Nucleus accumbens (tissue), 56 donors: ENCODE results near the gene TSPAN14.

Source experiments
- DNase-seq, 56 donors: peaks; one replicate each; lab custom pipeline; 2025; lab: John Stamatoyannopoulos, UW

The TSPAN14 gene

GRCh38 chr10:80485076-80485945, 31.2 kb downstream of the TSPAN14 start:
- DNase-seq = no peak

DNA sequence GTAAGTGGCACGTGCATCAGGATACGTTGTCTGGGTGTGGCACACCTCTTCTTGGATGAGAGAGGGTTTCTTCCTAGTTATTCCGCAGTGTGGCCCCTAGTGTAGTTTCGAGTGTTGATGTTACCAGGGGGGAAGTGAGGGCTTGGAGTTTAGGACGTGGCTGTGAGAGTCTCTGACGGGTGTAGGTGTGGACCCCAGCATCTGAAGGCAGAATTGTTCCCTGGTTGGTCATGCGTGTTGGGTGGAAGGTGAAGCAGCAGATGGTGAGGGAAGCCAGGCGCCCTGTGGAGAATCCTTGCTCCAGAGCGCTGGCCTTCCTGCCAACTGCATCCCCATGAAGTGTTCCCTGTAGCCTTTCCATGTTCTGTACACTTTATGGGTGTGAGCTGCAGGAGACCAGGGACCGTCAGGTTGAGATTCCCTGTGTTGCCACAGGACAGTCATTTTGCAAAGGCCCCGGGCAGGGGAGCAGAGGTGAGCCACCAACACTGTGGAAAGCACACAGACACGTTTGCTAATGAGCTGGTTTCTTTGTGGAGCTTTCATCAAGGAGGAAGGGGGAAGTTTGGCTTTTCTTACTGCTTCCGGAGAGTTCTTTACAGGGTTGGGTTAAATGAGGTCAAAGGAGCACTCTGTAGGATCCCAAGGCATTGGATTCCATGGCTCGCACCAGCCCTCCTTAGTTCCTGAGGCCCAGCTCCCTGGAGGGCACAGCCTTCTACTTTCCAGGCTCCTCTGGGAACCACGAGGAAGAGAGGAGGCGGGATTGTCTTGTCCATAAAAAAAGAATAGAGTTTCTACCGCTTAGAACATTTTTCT, 32.0 kb downstream of the TSPAN14 start:
- no peak for DNase-seq

DNA sequence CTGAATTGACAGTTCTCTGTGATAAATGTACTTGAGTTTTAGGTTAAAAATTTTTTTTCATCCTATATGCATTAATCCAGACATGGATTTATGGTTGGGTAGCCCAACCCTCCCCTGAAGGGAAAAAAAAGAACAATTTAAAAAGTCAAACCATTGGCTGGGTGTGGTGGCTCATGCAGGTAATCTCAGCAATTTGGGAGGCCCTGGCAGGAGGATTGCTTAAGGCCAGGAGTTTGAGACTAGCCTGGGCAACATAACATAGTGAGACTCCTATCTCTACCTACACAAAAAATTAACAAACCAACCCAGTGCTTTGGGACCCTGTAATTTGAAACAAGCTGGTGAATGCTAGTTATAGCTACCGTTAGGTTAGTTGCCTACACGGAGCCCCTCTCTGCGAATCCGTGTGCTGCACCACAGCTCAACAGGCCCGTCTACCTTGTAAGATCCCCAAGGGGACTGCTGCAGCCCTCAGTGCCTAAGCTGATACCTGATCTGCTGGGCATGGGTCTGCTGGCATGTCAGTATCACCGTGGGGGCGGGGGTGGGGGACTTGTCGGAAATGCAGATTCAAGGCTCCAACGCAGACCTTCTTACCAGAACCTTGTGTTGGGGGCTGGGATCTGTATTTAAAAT, 32.8 kb downstream of the TSPAN14 start:
- DNase-seq = no peak

- no peak for DNase-seq
Measured at GRCh38 chr10:80487421-80487785, 33.3 kb downstream of the TSPAN14 start.

GRCh38 chr10:80487791-80488538, 33.9 kb downstream of the TSPAN14 start:
- DNase-seq = peak in 1 of 56 donors; percentile 15

GRCh38 chr10:80488539-80489066, 34.5 kb downstream of the TSPAN14 start:
- no peak for DNase-seq

DNA sequence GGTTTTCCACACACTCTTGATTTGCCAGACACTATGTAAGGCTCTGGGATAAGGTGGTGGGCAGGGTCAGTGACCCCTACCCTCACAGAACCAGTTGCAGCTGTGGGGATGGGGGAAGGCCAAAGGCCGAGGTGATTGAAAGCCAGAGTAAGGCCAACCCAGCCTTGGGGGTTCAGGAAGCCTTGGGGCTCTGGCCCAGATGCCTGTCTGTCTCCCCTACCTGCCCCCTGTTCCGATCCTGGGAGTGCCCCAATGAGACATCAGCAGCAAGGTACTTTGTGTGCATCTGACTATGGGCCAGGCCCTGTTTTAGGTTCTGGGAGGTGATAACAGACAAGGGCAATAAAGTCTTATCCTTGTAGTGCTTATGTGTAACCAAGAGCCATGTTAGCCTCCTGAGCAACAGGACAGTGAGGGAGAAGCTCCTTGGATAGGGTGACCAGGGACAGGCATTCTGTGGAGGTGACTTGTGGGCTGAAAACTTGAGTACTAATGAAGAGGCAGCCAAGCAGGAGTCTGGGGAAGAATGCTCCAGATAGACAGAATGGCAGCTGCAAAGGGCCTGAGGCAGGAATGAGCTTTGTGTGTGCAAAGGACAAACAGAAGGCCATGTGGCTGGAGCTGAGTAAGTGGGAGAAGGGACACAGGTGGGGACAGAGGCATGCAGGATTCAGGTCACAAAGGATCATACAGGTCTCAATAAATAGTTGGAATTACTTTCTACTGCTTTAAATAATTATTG, 35.4 kb downstream of the TSPAN14 start:
- no peak for DNase-seq

DNA sequence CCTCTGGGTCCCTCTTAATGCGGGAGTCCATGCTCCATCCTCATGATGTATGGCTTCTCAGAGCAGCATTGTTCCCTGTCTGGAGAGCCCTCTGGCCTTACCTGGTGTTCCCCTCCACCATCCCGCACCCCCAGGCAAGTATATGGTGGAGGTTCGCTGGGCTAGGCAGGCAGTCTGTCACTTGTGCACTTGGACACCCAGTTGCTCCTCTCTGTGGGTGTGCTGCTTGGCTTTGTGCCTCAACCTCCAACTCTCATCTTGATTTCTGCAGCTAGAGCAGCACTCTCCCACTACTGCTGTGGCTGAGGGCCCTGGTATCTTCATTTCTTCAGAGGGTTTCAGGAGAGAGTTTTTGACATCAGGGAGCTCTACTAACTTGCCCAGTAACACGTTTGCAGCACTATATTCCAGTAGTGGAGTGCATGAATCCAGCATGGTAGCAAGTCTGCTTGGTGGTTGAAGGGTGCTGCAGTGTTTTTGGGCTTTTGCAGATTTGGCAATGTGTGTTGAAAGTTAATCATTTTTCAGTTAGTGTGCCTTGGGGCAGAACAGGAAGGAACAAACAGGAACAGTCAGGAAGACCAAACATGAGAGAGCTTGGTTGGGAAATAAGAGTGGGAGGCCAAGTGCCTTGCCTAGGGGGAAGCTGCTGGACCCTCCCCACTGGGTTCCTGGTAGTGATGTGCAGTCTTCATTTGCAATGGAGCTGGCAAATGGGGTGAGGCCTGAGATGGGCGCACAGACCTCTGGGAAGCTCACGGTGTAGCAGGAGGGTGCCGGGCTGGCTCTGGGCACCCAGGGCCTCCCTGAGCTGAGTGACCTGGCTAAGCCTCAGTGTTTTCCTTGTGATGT, 37.4 kb downstream of the TSPAN14 start:
- peak in 1 of 56 donors; percentile 19 for DNase-seq

- no peak for DNase-seq
Measured at GRCh38 chr10:80492848-80493521, 38.9 kb downstream of the TSPAN14 start.

DNA sequence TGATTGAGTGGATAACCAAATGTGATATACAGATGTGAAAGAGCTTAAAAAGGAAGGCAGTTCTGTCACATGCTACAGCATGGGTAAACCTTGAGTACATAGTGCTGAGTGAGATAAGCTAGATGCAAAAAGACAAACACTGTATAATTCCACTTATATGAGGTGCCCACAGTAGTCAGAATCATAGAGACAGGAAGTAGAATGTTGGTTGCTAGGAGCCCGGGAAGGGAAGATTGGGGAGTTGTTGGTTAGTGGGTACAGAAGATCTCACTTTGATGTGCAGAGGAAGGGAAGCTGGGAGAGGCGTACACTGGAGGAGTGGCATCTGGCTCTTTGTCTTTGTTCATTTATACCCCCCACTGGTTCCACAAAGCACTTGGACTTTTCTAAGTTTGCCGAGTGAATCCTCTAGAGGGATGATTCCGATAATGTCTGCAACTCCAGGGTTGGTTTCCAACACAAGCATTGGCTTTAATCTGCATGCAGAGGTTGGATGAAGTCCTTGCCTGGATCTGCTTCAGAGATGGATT, 39.5 kb downstream of the TSPAN14 start:
- DNase-seq = no peak

DNA sequence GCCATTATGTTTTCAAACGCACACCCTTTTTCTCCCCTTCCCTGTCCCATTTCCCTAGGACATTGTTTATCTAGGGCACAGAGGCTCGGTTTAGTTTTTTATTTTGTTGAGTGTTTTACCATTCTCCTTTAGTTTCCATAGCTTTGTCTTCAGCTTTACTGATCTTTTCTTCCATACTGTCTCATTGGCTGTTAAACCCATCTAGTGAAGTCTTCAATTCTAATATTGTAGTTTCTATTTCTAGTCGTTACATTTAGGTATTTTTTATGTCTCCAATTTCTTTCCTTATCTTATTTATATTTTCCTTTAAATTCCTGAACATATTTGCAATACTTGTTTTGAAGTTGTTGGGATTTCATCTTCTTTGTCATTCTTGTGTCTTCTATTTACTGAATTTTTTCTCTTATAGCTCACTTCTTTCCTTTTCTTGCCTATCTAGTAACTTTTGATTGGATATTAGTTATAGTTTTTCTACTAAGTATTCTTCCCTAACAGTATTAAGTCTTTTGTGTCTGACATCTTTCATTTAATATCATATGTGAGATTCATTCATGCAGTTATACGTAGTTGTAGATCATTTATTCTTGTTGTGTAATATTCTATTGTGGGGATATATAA, 42.6 kb downstream of the TSPAN14 start:
- no peak for DNase-seq

- no peak for DNase-seq
Measured at GRCh38 chr10:80497187-80498077, 43.3 kb downstream of the TSPAN14 start.

GRCh38 chr10:80498078-80498832, 44.1 kb downstream of the TSPAN14 start:
- no peak for DNase-seq

DNA sequence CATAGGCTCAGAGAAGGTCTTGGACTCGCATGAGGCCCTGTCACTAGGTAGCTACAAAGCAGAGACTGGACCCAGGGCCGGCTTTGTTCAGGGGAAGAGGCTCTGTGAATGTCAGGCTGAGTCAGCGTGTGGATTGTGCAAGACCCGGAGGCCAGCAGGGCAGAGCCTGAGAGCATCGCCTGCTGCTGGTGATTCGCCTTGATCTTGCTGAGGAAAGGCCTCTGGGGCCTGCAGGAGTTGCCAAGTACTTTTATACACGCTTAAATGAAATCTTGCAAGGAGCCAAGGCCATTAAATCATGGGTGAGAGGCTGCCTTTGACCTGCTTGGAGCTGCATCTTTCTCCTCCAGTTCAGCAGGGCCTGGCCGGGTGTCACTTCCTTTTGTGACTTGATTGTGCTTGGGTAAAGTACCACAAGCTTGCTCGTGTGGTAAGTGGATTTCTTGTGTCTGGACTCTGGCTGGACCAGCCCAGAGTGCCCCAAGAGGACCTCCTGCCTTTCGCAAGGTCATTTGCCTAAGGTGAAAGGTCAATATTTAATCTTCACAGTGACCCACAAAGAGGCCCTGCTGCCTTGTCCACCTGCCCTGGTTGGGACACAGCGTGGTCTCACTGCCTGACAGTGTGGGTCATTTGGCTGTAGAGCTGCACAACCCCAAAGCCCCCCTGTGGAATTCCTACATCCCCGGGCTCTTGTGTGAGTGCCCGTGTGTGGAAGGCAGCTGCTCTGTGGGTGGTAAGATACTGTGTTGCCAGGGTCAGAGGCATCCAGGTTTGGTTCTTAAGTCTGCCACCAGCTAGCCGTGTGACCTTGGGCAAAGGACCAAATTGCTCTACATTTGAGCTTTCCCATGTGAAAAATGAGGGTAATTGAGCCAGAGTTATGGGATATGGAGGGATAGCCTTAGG, 45.0 kb downstream of the TSPAN14 start:
- peak in 35 of 56 donors; percentile 13 to 65 (median 42) for DNase-seq
